ENCODE data around the gene LDLRAD4. TPM values are rescaled to one million over a fixed set of nuclear protein-coding genes. Genes with fewer than 3 reads are reported as not detected.

The LDLRAD4 gene
- total and polyA plus RNA-seq, 8 donors = 14.1 to 26.6 (median 18.8) TPM

GRCh38 chr18:13624563-13625237, 406.1 kb downstream of the LDLRAD4 start:
- H3K4me1 ChIP-seq = peaks cover 0 to 3% of the 10 kb centered on the region in 2 donors
- H3K4me3 ChIP-seq = no peak overlapping the region
- intact Hi-C loops (cut with DNase I) = loop anchor here in 1 of 2 donors (10.0 kb wide), 1 partner anchor 70 kb away; no protein-coding TSS in a partner anchor
- H3K36me3 ChIP-seq = no peaks in the 10 kb centered on the region
- H3K27me3 ChIP-seq = no peaks in the 10 kb centered on the region
- no peak for TF ChIP-seq CTCF (IDR thresholded peaks at IDR 0.05)
- DNase-seq (no peak), ATAC-seq (no peak)
- no peak overlapping the region for H3K27ac ChIP-seq
- H3K9me3 ChIP-seq = no peaks in the 10 kb centered on the region

GRCh38 chr18:13625355-13625754, 406.8 kb downstream of the LDLRAD4 start:
- H3K4me1 ChIP-seq = peaks cover 0 to 8% of the 10 kb centered on the region in 2 donors
- no peak overlapping the region for H3K27ac ChIP-seq
- H3K4me3 ChIP-seq = no peak overlapping the region
- ATAC-seq (no peak), DNase-seq (no peak)
- no peaks in the 10 kb centered on the region for H3K9me3 ChIP-seq
- intact Hi-C loops (cut with DNase I) = loop anchor here in 1 of 2 donors (10.0 kb wide), 1 partner anchor 71 kb away; no protein-coding TSS in a partner anchor
- H3K36me3 ChIP-seq = no peaks in the 10 kb centered on the region
- no peak for TF ChIP-seq CTCF (IDR thresholded peaks at IDR 0.05)
- no peaks in the 10 kb centered on the region for H3K27me3 ChIP-seq

GRCh38 chr18:13625843-13626543, 407.4 kb downstream of the LDLRAD4 start:
- Histone ChIP-seq H3K36me3 (no peaks in the 10 kb centered on the region), H3K27ac (no peak overlapping the region), H3K4me1 (peaks cover 0 to 8% of the 10 kb centered on the region in 2 donors), H3K9me3 (no peaks in the 10 kb centered on the region), H3K27me3 (no peaks in the 10 kb centered on the region), H3K4me3 (no peak overlapping the region)
- no peak for TF ChIP-seq CTCF (IDR thresholded peaks at IDR 0.05)
- ATAC-seq (no peak), DNase-seq (no peak)
- intact Hi-C loops (cut with DNase I) = loop anchor here in 1 of 2 donors (10.0 kb wide), 1 partner anchor 71 kb away; no protein-coding TSS in a partner anchor

GRCh38 chr18:13626544-13626908, 408.0 kb downstream of the LDLRAD4 start:
- no peak for TF ChIP-seq CTCF (IDR thresholded peaks at IDR 0.05)
- Histone ChIP-seq H3K9me3 (no peaks in the 10 kb centered on the region), H3K27ac (no peak overlapping the region), H3K4me3 (no peak overlapping the region), H3K36me3 (no peaks in the 10 kb centered on the region), H3K4me1 (peaks cover 0 to 8% of the 10 kb centered on the region in 2 donors), H3K27me3 (no peaks in the 10 kb centered on the region)
- intact Hi-C loops (cut with DNase I) = loop anchor here in 1 of 2 donors (10.0 kb wide), 1 partner anchor 72 kb away; no protein-coding TSS in a partner anchor
- DNase-seq = no peak
- no peak for ATAC-seq

- Histone ChIP-seq H3K4me1 (peaks cover 0 to 8% of the 10 kb centered on the region in 2 donors), H3K9me3 (no peaks in the 10 kb centered on the region), H3K36me3 (no peaks in the 10 kb centered on the region), H3K27me3 (no peaks in the 10 kb centered on the region), H3K27ac (no peak overlapping the region), H3K4me3 (no peak overlapping the region)
- intact Hi-C loops (cut with DNase I) = loop anchor here in 1 of 2 donors (10.0 kb wide), 1 partner anchor 73 kb away; no protein-coding TSS in a partner anchor
- no peak for ATAC-seq
- DNase-seq = no peak
- no peak for TF ChIP-seq CTCF (IDR thresholded peaks at IDR 0.05)
Measured at GRCh38 chr18:13627639-13628038, 409.1 kb downstream of the LDLRAD4 start.
